Activated naive CD4-positive, alpha-beta T cell treated with anti-CD3 and anti-CD28 coated beads, Interleukin-2, amount 50 U/mL, for 72 hours (primary cell): ENCODE measurements around the gene MCC. TPM values are rescaled to one million over a fixed set of nuclear protein-coding genes. Genes with fewer than 3 reads are reported as not detected.

Experiments used
- ATAC-seq, 2 donors: fragments of 150-1000 bp; cut with Tn5 transposase; 2 replicates each; pipeline ENCODE4 v1.10.0; 2021; ENCODE audit warnings: mild to moderate bottlenecking in 2 of 2, moderate library complexity in 2 of 2
- DNase-seq, 2 donors: peaks; one replicate each; pipeline ENCODE4 v3.0.0; 2021 to 2022; ENCODE audit warnings: low spot score in 2 of 2
- H3K27ac Mint-ChIP-seq, 2 donors: one replicate each; pipeline ENCODE4 v1.8.0; 2022; ENCODE audit warnings: mild to moderate bottlenecking in 2 of 2, mixed read lengths in 2 of 2
- H3K36me3 Mint-ChIP-seq, 2 donors: one replicate each; pipeline ENCODE4 v1.8.0; 2022; ENCODE audit warnings: mixed read lengths in 2 of 2
- H3K9me3 Mint-ChIP-seq, 2 donors: one replicate each; pipeline ENCODE4 v1.8.0; 2022; ENCODE audit warnings: mixed read lengths in 2 of 2
- total RNA-seq, 2 donors: library from RNA; stranded (reverse); gene quantifications; one replicate each; pipeline ENCODE4 v1.2.3, GENCODE V29; 2022

Gene MCC
- total RNA-seq, 2 donors from 2014 or later: 0.89 to 3.3 TPM

- DNase-seq (no peak), ATAC-seq (no peak)
- Mint-ChIP-seq H3K27ac (no peak overlapping the region), H3K9me3 (no peaks in the 10 kb centered on the region), H3K36me3 (no peaks in the 10 kb centered on the region)
These were observed 205.8 kb downstream of the MCC start for GRCh38 chr5:113282472-113282871.

DNA sequence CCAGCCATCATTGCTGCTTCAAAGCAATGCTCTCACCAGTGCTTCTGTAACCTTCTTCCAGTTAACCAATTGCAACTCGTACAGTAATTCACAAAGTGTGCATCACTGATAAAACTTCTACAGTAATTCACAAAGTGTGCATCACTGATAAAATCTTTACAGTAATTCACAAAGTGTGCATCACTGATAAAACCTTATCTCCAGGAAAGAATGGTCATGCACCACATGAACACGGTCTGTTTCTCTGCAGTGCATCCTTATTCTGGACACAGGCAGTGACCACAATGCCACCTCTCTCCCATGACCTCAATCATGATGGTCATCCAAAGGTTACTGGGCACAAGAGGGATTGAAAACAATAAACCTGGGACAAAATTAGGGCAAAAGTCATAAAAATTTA lies 207.1 kb downstream of the MCC start:
- Mint-ChIP-seq H3K36me3 (no peaks in the 10 kb centered on the region), H3K27ac (no peak overlapping the region), H3K9me3 (no peaks in the 10 kb centered on the region)
- no peak for ATAC-seq
- DNase-seq: no peak

DNA sequence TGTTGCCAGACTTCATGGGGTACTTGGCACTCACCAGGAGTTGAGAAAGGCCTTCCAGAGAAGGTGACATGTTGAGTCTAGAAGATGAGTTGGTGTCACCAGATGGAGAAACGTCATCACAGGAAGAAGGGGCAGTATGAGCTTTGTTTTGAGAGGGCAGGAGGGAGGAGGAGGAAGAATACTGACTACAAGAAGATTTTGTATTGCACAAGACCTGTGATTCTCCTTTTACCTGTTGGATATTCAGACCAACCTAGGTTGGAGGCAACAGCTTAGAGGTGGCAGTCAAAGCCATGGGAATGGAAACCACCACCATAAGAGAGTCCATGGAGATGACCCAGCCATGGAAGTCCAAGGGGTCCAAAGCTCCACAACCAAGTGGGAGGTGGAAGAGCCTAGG lies 207.7 kb downstream of the MCC start:
- H3K27ac Mint-ChIP-seq: no peak overlapping the region
- no peak for DNase-seq
- H3K9me3 Mint-ChIP-seq: no peaks in the 10 kb centered on the region
- no peak for ATAC-seq
- no peaks in the 10 kb centered on the region for H3K36me3 Mint-ChIP-seq

DNA sequence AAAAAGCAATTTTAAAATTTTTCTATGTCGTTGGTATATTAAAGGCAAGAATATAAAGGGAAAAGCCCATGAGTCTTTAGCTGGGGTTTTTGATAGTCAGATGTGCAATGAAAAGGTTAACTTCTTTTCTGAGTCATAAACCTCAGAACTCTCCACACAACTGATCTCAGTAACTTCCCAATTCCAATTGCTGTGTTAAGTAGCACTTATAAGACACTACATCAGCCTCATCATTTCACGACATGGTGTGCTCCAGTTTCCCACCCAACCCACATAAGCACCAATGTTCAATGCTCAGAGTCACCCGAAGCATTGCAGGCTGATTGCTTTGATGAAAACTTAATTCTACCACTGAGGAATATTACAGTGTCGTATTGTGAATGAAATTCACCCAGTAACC lies 209.3 kb downstream of the MCC start:
- ATAC-seq: peak; percentile 55 to 90
- H3K27ac Mint-ChIP-seq: no peak overlapping the region
- no peak for DNase-seq

GRCh38 chr5:113276493-113276892 lies 211.8 kb downstream of the MCC start:
- H3K36me3 Mint-ChIP-seq: no peaks in the 10 kb centered on the region
- H3K9me3 Mint-ChIP-seq: no peaks in the 10 kb centered on the region
- no peak for DNase-seq
- no peak for ATAC-seq
- no peak overlapping the region for H3K27ac Mint-ChIP-seq

More for the DNA sequence above, 209.3 kb downstream of the MCC start:
- Mint-ChIP-seq H3K9me3 (no peaks in the 10 kb centered on the region), H3K36me3 (no peaks in the 10 kb centered on the region)

DNA sequence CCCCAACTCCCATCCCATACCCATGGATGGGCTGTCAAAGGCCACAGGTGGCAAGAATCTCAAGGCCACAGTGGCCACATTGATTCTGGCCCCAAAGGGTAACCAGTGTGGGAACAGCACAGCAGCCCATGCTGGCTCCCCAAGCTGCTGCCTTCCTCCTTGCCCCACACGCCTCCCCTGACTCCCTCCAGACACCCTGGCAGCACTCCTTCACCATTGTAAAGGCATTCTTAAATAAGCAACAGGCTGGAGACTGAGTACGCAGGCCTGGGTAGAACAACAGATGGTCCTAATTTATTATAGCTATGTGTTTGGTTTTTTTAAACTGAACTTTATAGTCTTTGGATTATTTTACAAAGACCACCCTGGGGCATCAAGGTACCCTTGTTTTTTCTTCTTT lies 212.3 kb downstream of the MCC start:
- DNase-seq (no peak), ATAC-seq (no peak)
- no peaks in the 10 kb centered on the region for H3K9me3 Mint-ChIP-seq
- H3K27ac Mint-ChIP-seq: no peak overlapping the region
- H3K36me3 Mint-ChIP-seq: no peaks in the 10 kb centered on the region

DNA sequence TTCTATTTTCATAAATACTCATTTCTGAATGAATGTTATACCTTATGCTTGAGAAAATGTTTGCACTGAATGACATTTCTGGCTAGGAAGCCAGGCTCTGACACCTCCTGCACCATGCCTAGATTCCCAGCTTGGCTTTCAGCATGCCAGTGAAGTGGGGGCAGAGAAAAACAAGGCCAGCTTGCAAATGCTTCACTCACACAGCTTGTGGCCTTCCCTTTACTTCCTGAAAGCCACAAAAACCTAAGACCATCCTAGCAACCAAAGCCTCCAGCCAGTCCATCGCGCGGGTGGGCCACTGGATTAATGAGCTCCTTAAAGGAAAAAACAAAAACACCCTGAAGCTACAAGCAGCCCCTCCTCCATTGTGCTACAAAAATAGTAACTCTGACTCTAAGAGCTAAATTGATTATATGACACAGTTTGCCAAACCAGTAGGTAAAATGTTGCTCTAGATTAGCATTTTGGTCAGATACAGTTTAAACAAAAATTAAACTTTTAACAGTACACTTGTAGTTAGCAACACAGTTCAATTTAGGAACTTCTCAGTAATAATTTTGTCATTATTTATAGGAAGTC lies 213.3 kb downstream of the MCC start:
- H3K27ac Mint-ChIP-seq: no peak overlapping the region
- ATAC-seq (no peak), DNase-seq (no peak)
- no peaks in the 10 kb centered on the region for H3K36me3 Mint-ChIP-seq
- H3K9me3 Mint-ChIP-seq: no peaks in the 10 kb centered on the region

DNA sequence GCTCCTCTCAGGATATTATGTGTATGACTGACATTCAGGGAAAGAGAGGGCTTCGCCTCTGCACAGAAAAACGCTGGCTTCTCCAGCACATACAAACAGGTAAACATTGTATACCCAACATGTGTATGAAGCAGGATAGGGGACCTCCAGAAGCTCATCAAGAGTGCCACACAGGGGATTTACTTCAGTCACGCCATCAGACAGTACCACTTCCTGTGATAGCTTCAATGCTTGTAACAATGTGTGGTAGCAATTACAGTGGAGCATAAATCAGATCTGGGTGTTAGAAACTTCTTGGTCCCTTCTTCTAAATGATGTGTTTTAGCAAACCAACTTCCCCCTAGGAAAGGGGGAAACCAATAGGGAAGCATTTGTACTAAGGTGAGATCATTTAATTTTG lies 214.3 kb downstream of the MCC start:
- no peaks in the 10 kb centered on the region for H3K36me3 Mint-ChIP-seq
- no peak overlapping the region for H3K27ac Mint-ChIP-seq
- no peaks in the 10 kb centered on the region for H3K9me3 Mint-ChIP-seq
- peak in 1 of 2 donors; percentile 37 for ATAC-seq
- no peak for DNase-seq

GRCh38 chr5:113271745-113272454 lies 216.4 kb downstream of the MCC start:
- no peak for DNase-seq
- ATAC-seq: no peak
- Mint-ChIP-seq H3K27ac (no peak overlapping the region), H3K9me3 (no peaks in the 10 kb centered on the region), H3K36me3 (no peaks in the 10 kb centered on the region)

DNA sequence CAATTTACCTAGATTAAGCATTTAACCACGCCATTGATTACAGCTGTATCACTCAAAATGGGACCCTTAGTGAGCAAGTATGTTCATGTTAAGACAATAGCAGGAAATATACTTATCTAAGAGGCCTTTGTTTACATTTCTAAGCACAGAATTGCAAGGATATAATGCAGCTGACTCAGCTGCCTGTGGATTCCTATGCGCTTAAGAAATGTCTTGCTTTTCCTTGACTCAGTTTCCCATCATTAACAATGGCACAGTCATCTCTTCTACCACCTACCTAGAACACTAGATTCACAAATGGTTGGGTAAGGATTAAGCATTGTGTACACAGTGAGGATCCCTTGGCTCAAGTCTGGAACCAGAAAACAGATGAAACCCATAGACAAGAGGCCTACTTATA lies 217.2 kb downstream of the MCC start:
- no peak for ATAC-seq
- no peak overlapping the region for H3K27ac Mint-ChIP-seq
- H3K9me3 Mint-ChIP-seq: no peaks in the 10 kb centered on the region
- no peaks in the 10 kb centered on the region for H3K36me3 Mint-ChIP-seq
- no peak for DNase-seq

DNA sequence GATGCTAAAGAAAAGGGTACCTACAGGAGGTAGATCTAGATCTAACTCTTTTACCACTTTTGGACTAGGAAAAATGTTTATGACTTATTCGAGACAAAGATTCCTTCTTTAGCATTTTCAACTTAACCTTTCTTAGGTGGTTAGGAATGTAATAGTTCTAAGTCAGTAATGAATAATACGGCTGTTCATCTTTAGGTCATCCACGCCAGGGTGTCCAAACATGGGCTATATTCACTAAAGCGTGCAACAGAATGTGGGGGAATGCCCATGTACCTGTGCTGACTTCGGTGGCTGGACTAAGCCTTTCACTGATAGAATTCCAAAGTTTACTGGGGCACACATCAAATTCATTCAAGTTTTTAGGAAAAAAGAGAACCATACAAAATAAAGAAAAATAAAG lies 218.2 kb downstream of the MCC start:
- no peaks in the 10 kb centered on the region for H3K9me3 Mint-ChIP-seq
- no peaks in the 10 kb centered on the region for H3K36me3 Mint-ChIP-seq
- ATAC-seq (no peak), DNase-seq (no peak)
- H3K27ac Mint-ChIP-seq: no peak overlapping the region

GRCh38 chr5:113269023-113269997 lies 218.9 kb downstream of the MCC start:
- Mint-ChIP-seq H3K27ac (no peak overlapping the region), H3K9me3 (no peaks in the 10 kb centered on the region), H3K36me3 (no peaks in the 10 kb centered on the region)
- DNase-seq: no peak
- ATAC-seq: no peak

DNA sequence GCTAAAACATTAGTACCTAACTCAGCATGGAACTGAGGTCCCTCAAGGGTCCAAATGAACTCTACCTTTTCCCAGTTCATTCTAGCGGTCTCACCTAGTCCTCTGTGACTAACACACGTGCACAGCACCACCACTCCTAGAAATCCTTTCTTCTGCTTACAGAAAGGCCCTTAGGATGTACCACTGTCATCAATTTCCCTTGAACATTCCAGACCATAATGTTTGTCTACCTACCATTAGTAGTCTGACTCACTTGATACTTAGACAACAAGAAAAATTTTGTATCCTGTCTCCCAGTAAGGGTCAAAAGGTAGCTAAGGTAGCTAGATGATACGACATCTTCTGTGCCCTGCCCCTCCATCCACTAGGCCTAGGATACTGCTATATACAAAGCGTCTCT lies 220.0 kb downstream of the MCC start:
- no peak for ATAC-seq
- Mint-ChIP-seq H3K36me3 (no peaks in the 10 kb centered on the region), H3K9me3 (no peaks in the 10 kb centered on the region), H3K27ac (no peak overlapping the region)
- no peak for DNase-seq

DNA sequence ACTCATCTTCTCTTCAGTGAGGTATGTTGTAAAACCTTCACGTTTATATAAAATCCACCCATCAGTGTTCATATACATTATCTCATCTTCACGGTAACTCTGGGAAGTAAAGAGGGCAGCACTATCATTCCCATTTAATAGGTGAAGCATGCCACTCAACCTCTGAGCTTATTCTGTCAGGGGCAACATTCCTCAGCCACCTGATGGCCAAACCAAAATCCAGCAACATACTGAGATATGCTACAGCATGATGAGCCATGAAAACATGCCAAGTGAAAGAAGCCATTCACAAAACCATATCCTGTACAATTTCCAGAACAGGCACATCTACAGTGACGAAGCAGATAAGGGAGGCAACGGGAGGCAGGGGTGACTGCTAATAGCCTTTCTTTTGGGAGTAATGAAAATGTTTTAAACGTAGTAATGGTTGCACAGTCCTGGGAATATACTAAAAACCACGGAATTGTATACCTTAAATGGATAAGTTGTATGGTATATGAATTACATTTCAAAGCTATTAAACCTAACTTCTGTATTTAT lies 220.8 kb downstream of the MCC start:
- Mint-ChIP-seq H3K9me3 (no peaks in the 10 kb centered on the region), H3K36me3 (no peaks in the 10 kb centered on the region), H3K27ac (no peak overlapping the region)
- DNase-seq: no peak
- ATAC-seq: no peak

DNA sequence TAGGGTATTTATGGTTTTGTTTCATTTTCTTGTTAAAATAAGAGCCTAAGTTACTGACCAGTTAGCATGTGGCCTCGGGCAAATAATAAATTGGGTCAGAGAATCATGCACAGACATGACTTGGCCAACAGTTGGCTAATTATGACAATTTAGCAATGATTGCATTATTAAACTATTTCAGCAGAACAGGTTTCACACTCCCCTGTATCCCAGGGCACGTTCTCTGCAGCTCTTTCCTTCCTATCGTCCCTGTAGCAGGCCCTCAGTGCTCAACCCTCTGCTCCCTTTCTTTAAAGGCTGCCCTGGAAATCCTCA lies 221.4 kb downstream of the MCC start:
- ATAC-seq (no peak), DNase-seq (no peak)
- H3K9me3 Mint-ChIP-seq: no peaks in the 10 kb centered on the region
- H3K27ac Mint-ChIP-seq: no peak overlapping the region
- no peaks in the 10 kb centered on the region for H3K36me3 Mint-ChIP-seq

GRCh38 chr5:113266227-113266912 lies 221.9 kb downstream of the MCC start:
- no peak for ATAC-seq
- no peak for DNase-seq
- H3K9me3 Mint-ChIP-seq: no peaks in the 10 kb centered on the region
- H3K27ac Mint-ChIP-seq: no peak overlapping the region
- no peaks in the 10 kb centered on the region for H3K36me3 Mint-ChIP-seq

GRCh38 chr5:113265190-113265589 lies 223.1 kb downstream of the MCC start:
- ATAC-seq (no peak), DNase-seq (no peak)
- Mint-ChIP-seq H3K36me3 (no peaks in the 10 kb centered on the region), H3K27ac (no peak overlapping the region), H3K9me3 (no peaks in the 10 kb centered on the region)
